HFF-Myc (cell line): ENCODE data around the gene CELF5.
"Not testable (repeated sequence)": the region's sequence is repeated elsewhere in the genome, so short reads cannot be mapped to it uniquely, and the experiment has no call there.

Experiments
- DNase-seq: peaks from one replicate; pipeline ENCODE4 v3.0.0-alpha.2; 2011; ENCODE audit warnings: low read depth; ENCODE audit errors: extremely low read depth
- H3K4me3 ChIP-seq: replicated peaks from 2 replicates; pipeline ENCODE4 v1.5.1; 2011; ENCODE audit warnings: low read depth, mild to moderate bottlenecking, control low read depth, low read length
- CTCF ChIP-seq: IDR thresholded peaks from 2 replicates; pipeline ENCODE4 v1.5.1; 2012; ENCODE audit warnings: mild to moderate bottlenecking, low read depth, low read length, control low read depth; ENCODE audit errors: missing control alignments

The CELF5 gene

GRCh38 chr19:3284759-3285646 is 60.5 kb downstream of the CELF5 start:
- no peak for DNase-seq
- TF ChIP-seq CTCF, result no peak
- H3K4me3 ChIP-seq, result no peak overlapping the region

- H3K4me3 ChIP-seq, result no peak overlapping the region
- no peak for TF ChIP-seq CTCF
- no peak for DNase-seq
Observed at GRCh38 chr19:3285647-3286176, 61.3 kb downstream of the CELF5 start.

- no peak for DNase-seq
- no peak overlapping the region for H3K4me3 ChIP-seq
- TF ChIP-seq CTCF, result no peak
Observed at GRCh38 chr19:3287814-3288213, 63.4 kb downstream of the CELF5 start.

GRCh38 chr19:3288437-3288836 is 64.0 kb downstream of the CELF5 start:
- not testable (repeated sequence) for H3K4me3 ChIP-seq, DNase-seq

DNA sequence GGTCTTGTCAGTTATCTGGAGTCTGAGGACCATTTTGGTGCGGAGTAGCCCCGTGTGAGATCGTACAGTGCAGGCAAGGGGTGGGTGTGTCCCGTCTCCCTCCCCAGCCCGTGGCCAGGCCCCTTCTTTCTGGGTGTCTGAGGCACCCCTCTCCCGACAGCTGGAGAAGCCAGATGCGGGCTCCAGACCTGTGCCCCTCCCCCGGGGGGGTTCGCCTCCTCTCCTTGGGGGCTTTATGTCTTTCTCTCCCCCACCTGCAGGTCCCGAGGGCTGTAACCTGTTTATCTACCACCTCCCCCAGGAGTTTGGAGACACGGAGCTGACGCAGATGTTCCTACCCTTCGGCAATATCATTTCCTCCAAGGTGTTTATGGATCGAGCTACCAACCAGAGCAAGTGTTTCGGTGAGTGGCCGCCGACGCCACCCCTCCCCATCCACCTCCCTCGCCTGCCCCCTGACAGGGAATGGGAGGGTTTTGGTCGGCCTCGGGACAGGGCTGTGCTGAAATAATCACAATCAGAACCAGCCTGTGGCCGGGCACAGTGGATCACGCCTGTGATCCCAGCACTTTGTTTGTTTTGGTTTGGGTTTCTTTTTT is 65.6 kb downstream of the CELF5 start:
- H3K4me3 ChIP-seq, result no peak overlapping the region

GRCh38 chr19:3290858-3291257 is 66.4 kb downstream of the CELF5 start:
- DNase-seq, H3K4me3 ChIP-seq: not testable (repeated sequence)

More for the DNA sequence above, 65.6 kb downstream of the CELF5 start:
- DNase-seq, result no peak
- no peak for TF ChIP-seq CTCF

GRCh38 chr19:3291644-3292043 is 67.2 kb downstream of the CELF5 start:
- no peak for TF ChIP-seq CTCF
- no peak overlapping the region for H3K4me3 ChIP-seq
- DNase-seq, result no peak
